GM18951 (cell line): ENCODE results near the gene HRC.
"Not testable (repeated sequence)": the region's sequence is repeated elsewhere in the genome, so short reads cannot be mapped to it uniquely, and the experiment has no call there.

Source experiments
- POLR2A ChIP-seq: IDR thresholded peaks from 4 replicates; pipeline ENCODE4 v1.6.1; 2011; ENCODE audit warnings: mild to moderate bottlenecking; ENCODE audit not compliant: insufficient read length, insufficient read depth; ENCODE audit errors: extremely low read depth
- in situ Hi-C: fragments of 300-500 bp; cut with MboI; formaldehyde crosslinking; loops from one replicate; pipeline ENCODE4 v1.12.0; 2022; ENCODE audit warnings: low sequenced_read_pairs, mixed read lengths, inconsistent platforms; ENCODE audit not compliant: unreplicated experiment

The HRC gene

GRCh38 chr19:49155005-49155819 lies at the start of gene HRC:
Gene HRC (minus strand): TSS chr19:49155396. CDS start chr19:49155237, 159 bp downstream.
- TF ChIP-seq POLR2A: no peak
- in situ Hi-C loops: no loop called here

GRCh38 chr19:49201042-49201441 lies 45.8 kb upstream of the HRC start:
- TF ChIP-seq POLR2A: no peak
- in situ Hi-C loops: no loop called here

- in situ Hi-C loops: no loop called here
- no peak for TF ChIP-seq POLR2A
Measured at GRCh38 chr19:49200238-49200862, 45.2 kb upstream of the HRC start.

- no peak for TF ChIP-seq POLR2A
- in situ Hi-C loops: loop anchor here (10.0 kb wide), 1 partner anchor 102 kb away; no protein-coding TSS in a partner anchor
Measured at GRCh38 chr19:49196527-49197240, 41.5 kb upstream of the HRC start.

GRCh38 chr19:49194408-49194807 lies 39.2 kb upstream of the HRC start:
- TF ChIP-seq POLR2A: no peak
- in situ Hi-C loops: loop anchor here (10.0 kb wide), 1 partner anchor 100 kb away; no protein-coding TSS in a partner anchor

GRCh38 chr19:49193822-49194394 lies 38.7 kb upstream of the HRC start:
- in situ Hi-C loops: loop anchor here (10.0 kb wide), 1 partner anchor 99 kb away; no protein-coding TSS in a partner anchor
- TF ChIP-seq POLR2A: no peak

GRCh38 chr19:49190781-49191180 lies 35.6 kb upstream of the HRC start:
- TF ChIP-seq POLR2A: no peak
- in situ Hi-C loops: loop anchor here (10.0 kb wide), 1 partner anchor 96 kb away; no protein-coding TSS in a partner anchor

- no peak for TF ChIP-seq POLR2A
- in situ Hi-C loops: no loop called here
Measured at GRCh38 chr19:49189259-49189658, 34.1 kb upstream of the HRC start.

- no peak for TF ChIP-seq POLR2A
- in situ Hi-C loops: no loop called here
Measured at GRCh38 chr19:49188626-49189200, 33.5 kb upstream of the HRC start.

- no peak for TF ChIP-seq POLR2A
- in situ Hi-C loops: no loop called here
Measured at GRCh38 chr19:49186108-49186507, 30.9 kb upstream of the HRC start.

GRCh38 chr19:49182848-49183375 lies 27.7 kb upstream of the HRC start:
- TF ChIP-seq POLR2A: no peak
- in situ Hi-C loops: no loop called here

- in situ Hi-C loops: not testable (repeated sequence)
Measured at GRCh38 chr19:49182010-49182847, 27.0 kb upstream of the HRC start.
